Right lobe of liver (tissue), 6 donors: ENCODE results near the gene HBEGF. TPM values are rescaled to one million over a fixed set of nuclear protein-coding genes. Genes with fewer than 3 reads are reported as not detected.

Experiments used
- ATAC-seq, 4 donors: fragments of 200-7000 bp; cut with Tn5 transposase; one replicate each; pipeline ENCODE4 v1.9.1; 2020; ENCODE audit warnings: mild to moderate bottlenecking in 4 of 4, moderate library complexity in 4 of 4
- DNase-seq, 3 donors: peaks; one replicate each; pipeline ENCODE4 v3.0.0-alpha.2; 2020
- H3K27ac ChIP-seq, 3 donors: fragments of 200-600 bp; one replicate each; pipeline ENCODE4 v1.8.0; 2022
- H3K27me3 ChIP-seq, 2 donors: fragments of 200-600 bp; one replicate each; pipeline ENCODE4 v1.8.0; 2022
- H3K36me3 ChIP-seq, 4 donors: fragments of 200-600 bp; sonication (generic) in 1 of 4; one replicate each; pipeline versions ENCODE4 v1.5.1 to v1.8.0; 2017 to 2022; ENCODE audit warnings: control low read depth in 1 of 4
- H3K4me1 ChIP-seq, 4 donors: fragments of 200-600 bp; sonication (generic) in 1 of 4; one replicate each; pipeline versions ENCODE4 v1.5.1 to v1.8.0; 2017 to 2022; ENCODE audit warnings: control low read depth in 1 of 4
- H3K4me3 ChIP-seq, 3 donors: fragments of 200-600 bp; one replicate each; pipeline ENCODE4 v1.8.0; 2022
- H3K9me3 ChIP-seq, 4 donors: fragments of 200-600 bp; sonication (generic) in 1 of 4; one replicate each; pipeline versions ENCODE4 v1.5.1 to v1.8.0; 2017 to 2022; ENCODE audit warnings: control low read depth in 1 of 4
- POLR2A ChIP-seq: fragments of 450-650 bp; IDR thresholded peaks from one replicate; pipeline ENCODE4 v1.6.1; 2017; ENCODE audit warnings: antibody characterized with exemption, mild to moderate bottlenecking
- WGBS: methylation state at CpG from one replicate; pipeline ENCODE4 v1.1.6; 2018; ENCODE audit warnings: low coverage, low lambda C conversion rate; ENCODE audit not compliant: insufficient coverage; ENCODE audit errors: missing lambda C conversion rate; 5-methylcytosine and 5-hydroxymethylcytosine counted together
- intact Hi-C, 2 donors: fragments of 100-400 bp; cut with DNase I; formaldehyde crosslinking; loops; one replicate each; pipeline versions ENCODE4 v1.11.2 to v1.14.1; 2022
- total RNA-seq, 6 experiments: library from RNA; depleted of rRNA in 2 of 6; stranded (reverse); fragments of >200 nt in 2 of 6; fragmentation: NEBNext Ultra II Directional in 3 of 6; extraction: Animal tissue kit (Norgen Biotek cat#: 25700) in 3 of 6; gene quantifications; one replicate each; pipeline versions ENCODE4 v1.1.0 to v1.2.4, GENCODE V29; 2016 to 2023
- TF ChIP-seq, protein P1 (sequence below), 4 donors: fragments of 200-600 bp in 3 of 4; fragments of 450-650 bp in 1 of 4; IDR thresholded peaks; one replicate each; pipeline versions ENCODE4 v1.5.1 to v1.8.0; 2016 to 2022; ENCODE audit warnings: antibody characterized with exemption in 4 of 4, mild to moderate bottlenecking in 2 of 4
- donor health status: DM: no; HTN: yes; CAD: no.
- donor health status: DM: no; HTN: no; CAD: no.
- donor health status: DM: no; HTN: no; CAD: no.
- donor health status: DM: no; HTN: yes; CAD: no.
- donor health status: DM: no; HTN: yes; CAD: no.

The HBEGF gene
- total RNA-seq, 6 experiments from 2014 or later: 0.42 to 1.8 (median 0.78) TPM

DNA sequence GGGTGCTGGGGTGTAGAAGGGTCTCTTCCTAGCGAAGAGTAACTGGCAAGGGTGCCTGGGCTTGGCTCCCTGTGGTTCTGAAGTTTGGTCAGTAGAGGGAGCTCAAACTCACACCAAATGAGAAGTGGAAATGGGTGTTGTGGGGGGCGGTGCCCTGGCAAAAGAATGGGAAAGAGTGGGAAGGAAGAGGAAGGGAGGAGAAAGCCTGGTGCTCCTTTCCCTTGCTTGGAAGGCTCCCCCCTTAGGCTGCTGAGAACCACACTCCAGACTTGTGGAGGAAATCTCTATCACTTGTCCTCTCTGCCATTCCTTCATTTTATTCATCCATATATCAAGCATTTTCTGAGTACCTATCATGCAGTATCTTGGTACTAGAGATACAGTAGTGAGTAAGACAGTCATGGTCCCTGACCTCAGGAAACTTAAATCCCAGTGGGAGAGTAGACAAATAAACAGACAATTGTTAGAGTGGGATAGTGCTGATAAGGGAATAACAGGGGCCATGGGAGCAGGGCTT, 26.6 kb upstream of the HBEGF start:
- no peak for TF ChIP-seq POLR2A
- TF ChIP-seq, protein P1, sequence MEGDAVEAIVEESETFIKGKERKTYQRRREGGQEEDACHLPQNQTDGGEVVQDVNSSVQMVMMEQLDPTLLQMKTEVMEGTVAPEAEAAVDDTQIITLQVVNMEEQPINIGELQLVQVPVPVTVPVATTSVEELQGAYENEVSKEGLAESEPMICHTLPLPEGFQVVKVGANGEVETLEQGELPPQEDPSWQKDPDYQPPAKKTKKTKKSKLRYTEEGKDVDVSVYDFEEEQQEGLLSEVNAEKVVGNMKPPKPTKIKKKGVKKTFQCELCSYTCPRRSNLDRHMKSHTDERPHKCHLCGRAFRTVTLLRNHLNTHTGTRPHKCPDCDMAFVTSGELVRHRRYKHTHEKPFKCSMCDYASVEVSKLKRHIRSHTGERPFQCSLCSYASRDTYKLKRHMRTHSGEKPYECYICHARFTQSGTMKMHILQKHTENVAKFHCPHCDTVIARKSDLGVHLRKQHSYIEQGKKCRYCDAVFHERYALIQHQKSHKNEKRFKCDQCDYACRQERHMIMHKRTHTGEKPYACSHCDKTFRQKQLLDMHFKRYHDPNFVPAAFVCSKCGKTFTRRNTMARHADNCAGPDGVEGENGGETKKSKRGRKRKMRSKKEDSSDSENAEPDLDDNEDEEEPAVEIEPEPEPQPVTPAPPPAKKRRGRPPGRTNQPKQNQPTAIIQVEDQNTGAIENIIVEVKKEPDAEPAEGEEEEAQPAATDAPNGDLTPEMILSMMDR (IDR thresholded peaks at IDR 0.05): peak; percentile 72 to 87 (median 82)
- Histone ChIP-seq H3K9me3 (no peaks in the 10 kb centered on the region), H3K4me1 (peaks cover 0 to 3% (median 0%) of the 10 kb centered on the region in 4 donors), H3K27ac (no peak overlapping the region), H3K4me3 (no peak overlapping the region), H3K36me3 (no peaks in the 10 kb centered on the region), H3K27me3 (no peaks in the 10 kb centered on the region)
- ATAC-seq (peak; percentile 88 to 97 (median 94)), DNase-seq (peak; percentile 59 to 70 (median 69))
- WGBS: 0% methylated on average over 2 of the region's 2 CpGs
- intact Hi-C loops: no loop called here

DNA sequence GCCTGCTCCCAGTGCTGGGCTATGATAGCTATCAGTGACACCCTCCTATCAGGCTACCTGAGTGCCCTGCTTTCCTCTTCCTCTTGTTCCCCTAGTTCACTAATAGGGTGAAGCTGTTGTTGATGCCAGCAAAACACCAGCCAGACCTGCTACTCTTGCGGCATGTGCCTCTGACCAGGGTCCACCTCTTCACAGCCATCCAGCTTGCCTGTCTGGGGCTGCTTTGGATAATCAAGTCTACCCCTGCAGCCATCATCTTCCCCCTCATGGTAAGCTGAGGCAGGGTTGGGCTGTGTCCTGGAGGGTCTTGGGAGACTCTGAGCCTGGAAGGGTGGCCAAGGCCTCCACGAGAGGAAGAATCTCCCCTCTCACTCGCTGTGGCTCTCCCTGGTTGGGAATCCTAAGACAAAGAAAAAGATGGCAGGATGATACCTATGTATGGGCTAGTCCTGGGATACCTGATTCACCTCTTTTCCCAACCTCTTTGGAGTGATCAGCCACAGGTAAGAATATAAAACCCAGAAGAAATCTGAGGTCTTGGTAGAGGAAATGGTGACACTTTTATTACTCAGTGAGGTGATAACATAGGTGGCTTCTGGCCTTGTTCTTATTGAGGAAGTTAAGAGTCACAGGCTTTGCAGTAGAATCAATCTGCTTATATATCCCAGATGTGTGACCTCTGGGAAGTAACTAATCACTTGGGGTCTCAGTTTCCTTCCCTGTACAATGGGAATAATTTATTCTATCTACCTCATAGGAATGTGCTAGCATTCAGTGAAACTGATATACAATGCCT, 25.2 kb upstream of the HBEGF start:
- TF ChIP-seq, protein P1 (IDR thresholded peaks at IDR 0.05): no peak
- no peak for TF ChIP-seq POLR2A
- DNase-seq (no peak), ATAC-seq (no peak)
- no peak overlapping the region for H3K4me3 ChIP-seq
- no peak overlapping the region for H3K27ac ChIP-seq
- intact Hi-C loops: no loop called here
- no peaks in the 10 kb centered on the region for H3K27me3 ChIP-seq
- WGBS: 70% methylated on average over 3 of the region's 3 CpGs
- no peaks in the 10 kb centered on the region for H3K9me3 ChIP-seq
- no peaks in the 10 kb centered on the region for H3K36me3 ChIP-seq
- peaks cover 0 to 3% (median 0%) of the 10 kb centered on the region in 4 donors for H3K4me1 ChIP-seq

DNA sequence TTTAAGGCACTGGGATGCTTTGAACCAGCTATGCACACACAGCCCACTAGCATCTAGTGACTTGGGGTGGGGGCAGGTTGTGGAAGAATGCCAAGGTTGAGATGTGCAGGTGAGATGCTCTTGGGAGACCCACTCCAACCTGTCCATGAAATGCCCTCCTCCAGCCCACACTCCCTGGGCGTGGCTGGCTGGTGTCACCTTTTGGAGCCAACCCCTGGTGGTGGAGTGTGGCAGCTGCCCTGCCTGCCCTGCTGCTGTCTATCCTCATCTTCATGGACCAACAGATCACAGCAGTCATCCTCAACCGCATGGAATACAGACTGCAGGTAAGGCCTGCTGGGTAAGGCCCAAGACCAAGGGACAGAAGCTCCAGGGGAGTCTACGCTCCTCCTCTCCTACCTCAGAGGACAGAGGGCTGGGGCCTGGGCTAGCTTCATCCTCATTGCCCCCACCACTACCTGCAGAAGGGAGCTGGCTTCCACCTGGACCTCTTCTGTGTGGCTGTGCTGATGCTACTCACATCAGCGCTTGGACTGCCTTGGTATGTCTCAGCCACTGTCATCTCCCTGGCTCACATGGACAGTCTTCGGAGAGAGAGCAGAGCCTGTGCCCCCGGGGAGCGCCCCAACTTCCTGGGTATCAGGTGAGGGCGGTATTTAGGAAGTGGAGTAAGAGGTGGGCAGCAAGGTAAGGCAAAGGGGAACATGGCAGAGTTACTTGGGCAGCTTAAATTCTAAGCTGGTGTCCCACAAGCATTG, 21.0 kb upstream of the HBEGF start:
- no peak overlapping the region for H3K4me3 ChIP-seq
- ATAC-seq: no peak
- H3K36me3 ChIP-seq: no peaks in the 10 kb centered on the region
- TF ChIP-seq POLR2A: no peak
- TF ChIP-seq, protein P1 (IDR thresholded peaks at IDR 0.05): no peak
- WGBS: 90% methylated on average over 3 of the region's 8 CpGs
- H3K4me1 ChIP-seq: peaks cover 0 to 4% (median 0%) of the 10 kb centered on the region in 4 donors
- intact Hi-C loops: loop anchor here in 1 of 2 donors (10.0 kb wide), 1 partner anchor 347 kb away; no protein-coding TSS in a partner anchor
- no peaks in the 10 kb centered on the region for H3K27me3 ChIP-seq
- peak in 1 of 3 donors; percentile 41 for DNase-seq
- H3K9me3 ChIP-seq: no peaks in the 10 kb centered on the region
- H3K27ac ChIP-seq: no peak overlapping the region

DNA sequence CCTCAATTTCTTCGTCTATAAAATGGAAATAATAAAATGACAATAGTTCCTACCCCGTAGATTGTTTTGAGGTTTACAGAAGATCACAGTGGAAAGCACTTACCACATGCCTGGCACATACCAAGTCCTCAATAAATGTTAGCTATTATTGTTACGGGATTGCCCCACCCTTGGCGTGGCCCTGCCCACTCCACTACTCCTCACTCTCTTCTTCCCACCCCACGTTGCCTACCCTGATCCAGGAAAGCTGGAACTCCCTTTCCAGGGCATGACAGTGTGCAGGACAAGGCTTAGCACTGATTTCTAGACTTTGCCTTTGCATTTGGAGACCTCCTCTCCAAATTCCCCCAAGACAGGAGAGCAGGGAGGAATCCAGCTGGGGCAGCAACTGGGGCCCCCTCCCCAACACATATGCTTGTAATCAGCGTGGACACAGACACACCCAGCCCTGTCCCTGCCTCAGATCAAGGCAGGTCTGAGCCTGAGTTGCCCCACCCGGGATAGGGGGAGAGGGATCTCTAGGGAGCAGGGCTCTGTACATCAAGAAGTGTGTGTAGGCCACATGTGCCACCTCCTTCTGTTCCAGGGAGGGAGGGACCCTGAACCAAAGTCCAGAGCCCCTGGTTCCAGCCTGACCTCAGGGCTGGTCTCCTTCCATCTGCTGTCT, 20.3 kb upstream of the HBEGF start:
- DNase-seq (no peak), ATAC-seq (no peak)
- Histone ChIP-seq H3K36me3 (no peaks in the 10 kb centered on the region), H3K9me3 (no peaks in the 10 kb centered on the region), H3K27ac (no peak overlapping the region), H3K4me3 (no peak overlapping the region), H3K4me1 (peaks cover 0 to 4% (median 0%) of the 10 kb centered on the region in 4 donors), H3K27me3 (no peaks in the 10 kb centered on the region)
- 72% methylated on average over 5 of the region's 7 CpGs for WGBS
- TF ChIP-seq, protein P1 (IDR thresholded peaks at IDR 0.05): no peak
- TF ChIP-seq POLR2A: no peak
- intact Hi-C loops: loop anchor here in 1 of 2 donors (10.0 kb wide), 1 partner anchor 348 kb away; no protein-coding TSS in a partner anchor
